Measurements from ENCODE around the gene NAT16.

The NAT16 gene

DNA sequence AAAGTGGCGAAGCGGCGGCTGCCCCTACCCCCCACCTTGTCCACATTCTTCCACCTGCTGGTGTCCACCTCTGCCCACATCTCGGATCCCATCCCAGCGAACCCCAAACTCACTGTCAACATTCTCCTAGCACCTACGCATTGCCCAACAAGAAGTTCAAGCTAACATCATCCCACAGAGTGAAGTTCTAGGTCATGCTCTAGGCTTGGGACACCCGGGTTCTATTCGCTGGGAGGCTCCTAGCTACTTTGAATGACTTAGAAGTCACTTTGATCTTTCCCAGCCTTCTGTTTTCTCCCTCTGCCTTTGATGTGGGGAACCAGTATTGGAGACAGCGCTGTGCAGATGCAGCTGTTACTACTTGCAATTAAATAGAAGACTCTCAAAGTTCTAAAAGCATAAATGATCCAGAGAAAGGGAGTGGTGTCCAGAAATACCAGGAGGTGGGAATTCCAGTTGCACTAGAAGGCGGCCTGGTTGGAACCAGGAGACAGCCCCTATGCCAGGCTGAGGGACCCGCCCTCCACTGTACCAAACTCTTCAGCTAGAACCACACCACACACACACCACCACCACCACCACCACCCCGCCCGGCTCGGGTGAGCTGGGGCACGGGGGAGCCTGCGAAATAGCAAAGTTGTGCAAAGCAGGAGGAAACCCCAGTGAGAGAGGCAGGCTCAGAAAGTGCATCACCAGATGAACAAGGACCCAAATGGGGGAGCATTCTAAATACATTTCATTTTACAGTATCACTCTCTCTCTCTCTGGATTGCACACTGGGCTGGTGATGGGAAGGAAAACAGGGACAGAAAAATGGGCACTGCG lies 9.3 kb downstream of the NAT16 start:
- peak; percentile 25 for DNase-seq

DNA sequence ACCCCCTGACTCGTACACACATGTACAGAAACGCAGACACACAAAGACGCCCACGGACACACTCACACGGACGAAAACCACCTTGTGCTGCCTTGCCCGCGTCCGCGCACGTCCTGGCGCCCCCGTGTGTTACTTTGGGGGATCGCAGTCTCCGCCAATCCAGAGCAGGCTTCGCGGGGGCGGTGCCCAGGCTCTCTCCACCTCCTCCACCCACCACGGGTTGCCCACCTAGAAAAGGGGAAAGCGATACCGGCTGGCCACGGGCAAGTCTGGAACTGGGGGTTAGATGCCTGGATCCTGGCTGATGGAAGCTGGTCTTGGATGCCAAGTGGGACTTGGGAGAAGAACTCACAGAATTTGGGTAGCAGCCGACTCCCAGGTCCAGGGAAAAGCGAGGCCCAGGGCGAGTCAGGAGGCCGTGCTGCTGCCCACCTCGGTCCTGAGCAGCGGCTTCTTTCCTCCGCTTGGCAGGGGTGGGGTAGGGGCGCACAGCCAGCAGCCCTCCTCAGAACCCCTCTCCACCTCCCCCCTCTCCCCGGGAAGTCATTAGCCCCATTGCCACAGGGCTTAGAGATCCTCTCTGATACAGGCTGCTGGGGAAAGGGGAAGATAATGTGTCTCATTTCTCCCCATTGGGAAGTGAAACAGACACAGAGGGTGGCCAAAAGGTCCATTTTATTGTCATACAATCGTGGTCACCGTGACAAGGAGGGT lies 10.1 kb downstream of the NAT16 start:
- DNase-seq, result peak; percentile 80

DNA sequence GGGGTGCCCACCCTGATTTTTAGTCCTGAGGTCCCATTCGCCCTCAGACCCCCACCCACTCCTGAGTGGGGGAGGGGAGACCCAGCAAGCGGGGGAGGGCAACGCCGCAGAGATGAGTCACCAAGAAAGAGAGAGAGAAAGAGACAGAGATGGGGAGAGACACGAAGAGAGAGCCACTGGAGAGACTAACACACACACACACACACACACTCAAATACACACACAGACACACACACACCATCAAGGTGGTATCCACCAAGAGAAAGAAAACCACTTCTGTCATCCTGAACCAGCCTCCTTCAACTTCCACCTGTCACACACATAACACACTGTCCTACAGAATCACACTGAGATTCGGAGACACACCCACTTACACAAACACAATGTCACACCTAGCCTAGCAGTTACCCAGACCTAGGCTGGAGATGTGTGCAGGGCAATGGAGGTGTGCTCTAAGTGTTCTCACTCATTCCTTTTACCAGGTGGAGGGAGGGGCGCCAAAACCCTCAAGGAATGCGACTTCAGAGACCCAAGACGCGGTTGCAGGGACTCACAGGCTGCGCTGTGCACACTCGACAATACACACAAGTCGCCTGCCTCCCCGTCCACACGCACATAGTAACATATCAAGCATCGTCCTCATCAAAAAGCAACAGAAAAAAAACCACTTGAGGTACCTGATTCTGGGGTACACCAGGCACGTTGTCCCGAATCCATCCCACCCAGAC lies 10.8 kb downstream of the NAT16 start:
- peak; percentile 2 for DNase-seq

DNA sequence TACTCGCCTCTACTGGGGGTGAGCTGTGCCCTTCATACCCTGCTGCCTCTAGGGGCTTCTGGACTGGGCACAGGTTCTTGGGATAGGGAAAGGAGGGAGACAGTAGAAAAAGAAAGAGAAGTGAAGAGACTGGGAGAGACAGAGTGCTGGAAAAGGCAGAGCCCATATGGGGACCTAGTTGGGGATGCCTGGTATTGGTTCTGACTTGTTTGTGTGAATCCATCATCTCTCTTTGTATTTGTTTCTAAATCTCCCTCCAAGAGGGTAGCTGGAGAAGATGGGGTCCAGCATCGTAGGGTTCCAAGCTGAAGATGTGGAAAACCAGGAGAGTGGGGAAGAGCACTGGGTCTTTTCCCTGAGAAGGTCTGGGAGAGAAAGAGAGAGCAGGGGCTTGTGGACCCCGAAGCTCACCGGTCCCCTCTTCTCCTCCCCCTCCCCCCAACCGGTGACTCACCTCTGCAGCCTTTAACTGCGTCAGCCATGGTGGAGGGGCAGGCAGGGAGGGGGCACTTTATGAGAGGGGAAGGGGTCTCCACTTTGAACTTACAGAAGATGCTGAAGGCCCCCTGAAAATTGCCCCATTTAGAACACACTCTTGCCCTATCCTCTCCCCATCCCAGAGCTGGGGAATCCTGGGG lies 11.6 kb downstream of the NAT16 start:
- peak; percentile 2 for DNase-seq

DNA sequence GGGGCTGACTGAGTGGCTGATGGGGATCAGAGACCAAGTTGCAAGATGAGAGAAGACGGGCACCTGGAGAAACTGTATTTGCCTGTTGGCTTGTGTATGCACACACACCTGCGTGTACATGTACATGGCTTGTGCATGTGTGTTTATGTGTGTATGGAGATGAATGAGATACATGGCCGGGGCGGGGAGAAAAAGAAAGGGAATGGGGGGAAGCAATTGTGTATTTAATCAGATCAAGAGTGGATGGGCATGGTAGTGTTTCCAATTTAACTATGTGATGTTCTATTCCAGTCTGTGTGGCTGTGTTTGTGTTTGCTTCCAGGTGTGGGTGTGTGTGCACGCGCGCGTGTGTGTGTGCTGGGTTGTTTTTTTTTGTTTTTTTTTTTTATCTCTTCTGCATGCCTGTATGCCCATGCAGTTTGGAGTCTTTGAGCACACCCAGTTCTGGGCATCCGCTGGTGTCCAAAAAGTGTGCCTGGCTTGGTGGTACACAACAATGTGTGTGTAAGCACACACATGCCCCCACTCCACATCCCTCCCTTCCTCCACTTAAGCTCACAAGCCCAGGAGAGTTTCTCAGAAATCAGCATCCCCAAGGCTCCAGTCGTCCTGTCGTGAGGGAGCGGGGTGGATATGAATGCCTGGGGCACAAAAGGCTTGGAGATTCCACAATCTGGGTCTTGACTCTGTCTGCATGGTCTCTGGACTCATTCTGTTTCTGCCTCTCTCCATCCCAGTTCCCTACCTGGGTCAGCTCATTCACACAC lies 12.3 kb downstream of the NAT16 start:
- peak; percentile 5 for DNase-seq

DNA sequence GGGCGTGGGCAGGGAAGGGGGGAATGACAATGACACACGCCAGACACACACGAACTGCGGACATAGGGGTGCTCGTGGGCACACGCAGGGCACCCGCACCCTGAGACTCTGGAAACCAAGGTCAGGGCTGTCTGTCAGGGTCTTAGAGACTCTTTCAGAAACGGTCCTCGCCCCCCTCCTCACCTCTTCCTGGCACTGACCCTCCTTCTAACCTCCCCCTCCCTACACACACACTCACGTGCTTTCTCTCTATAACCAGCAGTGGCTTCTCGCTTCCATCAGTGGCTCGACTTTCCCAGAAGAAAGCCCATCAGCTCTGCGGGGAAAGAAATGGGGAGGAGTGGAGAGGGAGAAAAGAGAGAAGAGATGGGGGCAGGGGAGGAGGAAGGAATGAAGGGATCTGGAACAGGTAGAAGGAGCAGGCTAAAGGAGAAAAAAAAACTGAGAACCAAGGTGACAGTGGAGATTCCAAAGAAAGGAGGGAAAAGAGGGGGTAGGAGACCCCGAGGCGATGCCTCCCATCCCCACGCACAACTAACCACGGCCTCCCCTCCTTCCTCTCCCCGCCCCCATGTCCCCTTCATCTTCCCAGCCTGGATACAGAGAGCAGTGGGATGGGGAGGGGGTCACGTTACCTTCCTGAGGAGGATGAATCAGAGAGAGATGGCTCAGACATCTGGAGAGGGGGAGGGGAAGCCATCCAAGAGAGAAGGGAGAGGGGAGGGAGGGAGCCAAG lies 13.0 kb downstream of the NAT16 start:
- DNase-seq, result peak; percentile 4

DNA sequence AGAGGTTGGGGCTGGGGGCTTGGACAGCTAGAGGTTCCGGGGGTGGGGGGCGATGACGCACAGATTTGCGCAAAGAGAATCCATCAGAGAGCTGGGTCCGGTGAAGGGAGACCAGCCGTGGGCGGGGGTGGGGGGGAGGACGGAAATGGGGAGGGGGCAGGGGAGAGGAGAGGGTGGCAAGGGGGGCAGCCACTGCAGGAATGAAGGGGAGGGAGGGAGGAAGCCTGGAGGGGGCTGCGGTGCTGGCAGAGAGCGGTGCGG lies 13.5 kb downstream of the NAT16 start:
- DNase-seq, result no peak

DNA sequence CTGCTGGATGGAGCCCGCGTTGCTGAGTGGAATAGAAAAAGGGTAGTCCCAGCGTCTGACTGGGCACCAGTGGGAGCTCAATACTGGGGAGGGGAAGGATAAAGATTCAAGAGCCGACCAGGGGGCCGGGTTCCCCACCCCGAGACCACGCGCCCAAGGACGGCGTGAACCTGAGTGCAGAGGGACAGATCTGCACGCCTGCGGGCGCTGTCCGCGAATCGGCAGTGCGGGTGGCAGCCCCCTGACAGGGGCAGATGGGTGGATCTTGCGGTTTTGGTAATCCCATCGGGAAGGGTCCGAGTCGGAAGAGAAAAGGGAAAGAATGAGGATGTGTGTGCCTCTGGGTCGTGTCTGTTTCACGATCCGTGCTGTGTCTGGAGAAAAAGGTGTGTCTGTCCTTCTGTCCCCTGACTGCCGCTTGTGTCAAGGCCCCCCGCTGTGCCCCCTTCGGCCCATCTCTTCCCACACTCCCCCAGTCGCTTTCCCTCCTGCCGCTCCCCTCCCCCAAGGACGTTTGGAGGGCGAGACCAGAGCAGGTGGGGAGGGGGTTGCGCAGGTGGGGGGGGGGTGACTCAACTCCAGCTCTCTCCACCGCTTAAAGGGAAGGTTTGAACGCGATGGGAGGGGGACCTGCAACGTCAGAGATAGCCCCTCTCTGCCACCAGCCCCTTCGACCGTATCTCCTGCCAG lies 14.0 kb downstream of the NAT16 start:
- DNase-seq, result no peak

DNA sequence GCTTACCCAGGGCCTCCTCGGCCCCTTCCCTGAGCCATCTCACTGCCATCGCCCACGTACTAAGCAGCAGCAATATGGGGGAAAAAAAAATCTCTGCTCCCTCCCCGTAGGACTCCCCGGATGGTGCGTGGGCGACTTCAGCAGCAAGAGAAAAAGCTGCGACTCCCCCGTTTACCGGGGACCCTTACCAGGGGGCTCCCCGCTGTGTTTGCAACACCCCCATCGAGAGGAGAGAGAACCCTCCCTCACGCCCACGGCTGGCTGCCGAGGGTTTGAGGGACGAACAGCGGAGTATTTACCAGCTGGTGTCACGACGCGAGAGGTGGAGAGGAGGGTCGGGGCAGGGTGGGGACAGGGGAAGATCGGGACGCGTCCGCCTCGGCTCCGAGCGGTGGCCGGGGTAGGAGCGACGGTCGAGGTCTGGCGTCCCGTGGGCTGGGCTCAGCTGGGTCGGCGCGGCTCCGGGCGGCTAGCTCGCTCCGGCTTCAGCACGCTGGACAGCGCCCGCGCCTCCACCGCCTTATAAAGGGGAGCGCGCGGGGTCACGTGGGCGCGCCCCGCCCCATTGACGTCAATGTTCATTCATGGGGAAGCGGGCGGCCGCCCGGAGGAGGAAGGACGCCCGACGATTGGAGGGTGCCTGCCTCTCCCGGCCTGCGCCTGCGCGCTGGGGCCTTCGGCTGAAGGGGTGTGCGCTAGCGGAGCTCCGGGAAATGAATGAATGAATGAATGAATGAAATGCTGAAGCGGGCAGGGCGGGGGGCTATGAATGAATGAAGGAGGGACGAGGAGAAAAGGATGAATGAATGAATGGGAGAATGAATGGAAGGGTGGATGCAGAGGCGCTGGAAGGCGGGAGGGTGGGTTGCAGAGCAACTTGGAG lies 14.8 kb downstream of the NAT16 start, which contains the start of gene VGF:
Gene VGF (minus strand): TSS at position 495 of the 883 bp plus-strand sequence. CDS start 726 bp downstream, outside the sequence.
- DNase-seq, result peak; percentile 99

DNA sequence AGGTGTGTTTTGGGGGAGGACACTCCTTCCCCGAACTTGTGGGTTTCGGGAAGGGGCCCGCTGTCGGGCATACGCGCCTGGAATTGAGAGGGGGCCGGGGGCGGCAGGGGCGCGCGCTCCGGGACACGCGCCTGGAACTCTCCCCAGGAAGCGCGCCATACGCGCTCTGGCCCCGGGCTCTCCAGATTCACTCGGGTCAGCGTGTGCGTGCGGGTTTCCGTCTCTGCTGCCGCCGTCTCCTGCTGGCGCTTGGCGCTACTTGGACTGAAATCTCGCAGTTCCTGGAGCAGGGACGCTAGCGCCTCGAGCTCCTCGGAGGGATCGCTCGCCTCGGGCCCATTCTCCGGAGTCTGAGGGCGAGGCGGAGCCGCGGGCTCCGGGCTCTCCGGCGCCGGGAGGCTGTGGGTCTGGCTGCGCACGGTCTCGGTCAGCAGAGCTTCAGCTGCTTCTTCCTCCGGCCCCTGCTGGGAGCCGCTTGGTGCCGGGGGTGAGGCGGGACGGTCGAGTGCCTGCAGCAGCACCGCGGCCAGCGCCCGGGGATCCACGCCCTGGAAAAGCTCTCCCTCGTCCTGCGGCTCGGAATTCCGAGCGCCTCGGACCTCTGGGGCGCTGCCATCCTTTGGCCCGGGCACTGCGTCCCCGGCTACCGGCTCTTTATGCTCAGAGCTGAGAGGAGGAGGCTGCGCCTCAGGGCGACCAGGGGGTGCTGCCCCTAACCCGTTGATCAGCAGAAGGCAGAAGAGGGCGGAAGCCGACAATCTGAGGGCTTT lies 15.8 kb downstream of the NAT16 start:
- peak; percentile 8 for DNase-seq

DNA sequence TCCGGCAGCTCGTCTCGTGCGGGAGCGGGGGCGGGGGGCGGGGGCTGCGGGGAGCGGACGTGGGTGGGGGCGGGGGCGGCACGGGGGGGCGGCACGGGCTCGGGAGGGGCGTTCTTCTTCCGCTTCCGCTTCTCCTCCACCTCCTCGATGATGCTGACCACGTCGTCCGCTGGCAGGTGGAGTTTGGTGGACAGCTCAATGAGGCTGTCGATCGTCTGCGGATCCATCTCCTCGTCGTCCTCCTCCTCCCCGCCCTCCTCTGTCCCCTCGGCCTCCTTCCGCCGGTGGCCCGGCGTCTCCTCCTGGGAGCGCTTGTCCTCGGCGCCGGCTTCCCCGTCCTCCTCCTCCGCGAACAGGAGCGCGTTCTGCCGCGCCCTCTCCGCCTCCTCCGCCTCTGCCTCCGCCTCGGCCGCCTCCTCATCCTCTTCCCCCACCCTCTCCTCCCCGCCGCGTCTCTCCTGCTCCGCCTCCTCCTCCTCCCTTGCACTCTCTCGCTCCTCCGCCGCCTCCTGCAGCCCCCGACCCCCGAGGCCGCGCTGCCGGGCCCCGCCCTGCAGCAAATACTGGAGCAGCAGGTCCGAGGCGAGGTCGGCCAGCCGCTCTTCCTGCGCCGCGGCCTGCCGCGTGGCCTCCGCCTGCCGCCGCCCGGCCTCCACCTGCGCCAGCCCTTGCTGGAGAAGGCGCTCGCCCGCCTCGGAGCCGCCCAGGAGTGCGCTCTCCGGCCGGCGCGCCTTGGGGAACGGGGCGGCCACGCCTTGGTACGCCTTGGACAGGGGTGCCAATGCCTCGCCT lies 16.6 kb downstream of the NAT16 start:
- peak; percentile 59 for DNase-seq

DNA sequence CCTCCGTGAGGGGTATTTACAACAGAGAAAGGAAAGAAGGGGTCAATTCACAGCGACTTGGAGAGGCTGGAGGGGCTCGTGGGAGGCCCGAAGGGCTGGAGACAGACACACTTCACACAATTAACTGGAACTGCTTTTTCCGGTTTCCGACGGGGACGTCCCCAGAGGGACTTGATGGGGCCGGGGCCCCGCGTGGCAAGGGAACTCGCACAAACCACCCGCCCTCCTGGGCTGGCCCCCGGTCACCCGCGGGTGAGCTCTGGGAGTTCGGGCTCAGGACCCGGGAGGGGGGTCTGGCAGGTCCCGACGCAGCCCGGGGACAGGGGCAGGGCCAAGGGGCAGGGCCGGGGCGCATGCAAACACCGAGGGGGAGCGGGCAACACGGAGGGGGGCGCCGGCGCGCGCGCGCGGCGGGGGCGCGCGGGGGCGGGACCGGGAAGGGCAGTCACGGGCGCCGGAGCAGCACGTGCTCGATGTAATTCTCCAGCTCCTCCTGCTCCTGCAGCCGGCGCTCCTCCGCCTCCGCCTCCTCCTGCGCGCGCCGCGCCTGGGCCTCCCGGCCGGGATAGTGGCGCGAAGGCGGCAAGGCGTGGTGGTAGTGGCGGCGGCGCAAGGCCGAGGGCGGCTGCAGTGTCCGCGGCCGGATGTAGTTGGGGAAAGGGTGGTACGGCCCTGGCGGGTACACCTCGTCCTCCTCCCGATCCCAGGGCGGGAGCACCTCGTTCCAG lies 17.4 kb downstream of the NAT16 start:
- DNase-seq, result peak; percentile 65

DNA sequence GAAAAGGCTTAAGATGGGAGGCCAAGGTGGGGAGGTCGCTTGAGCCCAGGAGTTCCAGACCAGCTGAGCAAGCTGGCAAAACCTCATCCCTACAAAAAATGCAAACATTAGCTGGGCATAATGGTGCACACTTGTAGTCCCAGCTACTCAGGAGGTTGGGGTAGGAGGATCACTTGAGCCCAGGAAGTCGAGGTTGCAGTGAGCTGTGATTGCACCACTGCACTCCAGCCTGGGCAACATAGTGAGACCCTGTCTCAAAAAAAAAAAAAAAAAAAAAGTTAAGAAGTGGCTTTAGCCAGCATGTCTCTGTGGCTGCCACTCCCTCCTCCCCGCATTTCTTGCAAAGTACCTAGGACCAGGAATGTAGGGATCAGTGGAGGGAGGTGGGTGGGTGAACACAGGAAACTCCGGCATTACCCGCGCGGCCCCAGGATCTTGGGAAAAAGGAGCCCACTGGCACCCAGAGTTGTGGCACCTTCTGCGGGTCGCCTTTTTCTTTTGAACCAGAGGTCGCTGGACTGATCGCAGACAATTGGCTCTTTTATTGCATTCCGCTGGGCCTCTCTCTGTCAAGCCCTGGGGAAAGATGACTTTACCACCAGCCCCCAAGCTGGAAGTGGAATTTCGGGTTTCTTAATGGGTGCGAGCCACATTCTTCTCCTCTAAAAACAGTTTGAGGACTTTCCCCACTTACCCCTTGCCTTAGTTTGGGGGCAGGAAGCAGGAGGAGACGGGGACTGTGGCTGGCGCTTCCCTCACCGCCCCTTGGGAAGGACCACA lies 18.2 kb downstream of the NAT16 start:
- DNase-seq, result no peak

DNA sequence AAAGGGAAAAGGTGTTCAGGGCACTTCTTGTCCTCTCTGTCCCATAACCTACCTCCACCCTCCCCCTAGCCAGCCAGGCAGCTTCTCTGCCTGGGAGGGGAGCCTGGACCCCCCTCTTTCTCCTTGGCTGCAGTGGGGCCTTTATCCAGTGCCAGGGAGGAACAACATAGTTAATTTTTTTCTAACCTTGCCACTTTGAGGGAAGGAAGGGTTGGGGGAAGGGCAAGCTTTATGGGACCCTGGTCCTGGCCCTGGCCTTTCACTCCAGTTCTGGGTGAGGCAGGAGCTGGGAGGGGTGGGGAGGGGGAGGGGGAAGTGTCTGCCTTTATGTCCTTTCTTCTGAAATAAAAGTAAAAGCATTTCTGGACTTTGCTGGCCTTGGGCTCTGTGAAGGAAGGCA lies 19.2 kb downstream of the NAT16 start:
- no peak for DNase-seq

DNA sequence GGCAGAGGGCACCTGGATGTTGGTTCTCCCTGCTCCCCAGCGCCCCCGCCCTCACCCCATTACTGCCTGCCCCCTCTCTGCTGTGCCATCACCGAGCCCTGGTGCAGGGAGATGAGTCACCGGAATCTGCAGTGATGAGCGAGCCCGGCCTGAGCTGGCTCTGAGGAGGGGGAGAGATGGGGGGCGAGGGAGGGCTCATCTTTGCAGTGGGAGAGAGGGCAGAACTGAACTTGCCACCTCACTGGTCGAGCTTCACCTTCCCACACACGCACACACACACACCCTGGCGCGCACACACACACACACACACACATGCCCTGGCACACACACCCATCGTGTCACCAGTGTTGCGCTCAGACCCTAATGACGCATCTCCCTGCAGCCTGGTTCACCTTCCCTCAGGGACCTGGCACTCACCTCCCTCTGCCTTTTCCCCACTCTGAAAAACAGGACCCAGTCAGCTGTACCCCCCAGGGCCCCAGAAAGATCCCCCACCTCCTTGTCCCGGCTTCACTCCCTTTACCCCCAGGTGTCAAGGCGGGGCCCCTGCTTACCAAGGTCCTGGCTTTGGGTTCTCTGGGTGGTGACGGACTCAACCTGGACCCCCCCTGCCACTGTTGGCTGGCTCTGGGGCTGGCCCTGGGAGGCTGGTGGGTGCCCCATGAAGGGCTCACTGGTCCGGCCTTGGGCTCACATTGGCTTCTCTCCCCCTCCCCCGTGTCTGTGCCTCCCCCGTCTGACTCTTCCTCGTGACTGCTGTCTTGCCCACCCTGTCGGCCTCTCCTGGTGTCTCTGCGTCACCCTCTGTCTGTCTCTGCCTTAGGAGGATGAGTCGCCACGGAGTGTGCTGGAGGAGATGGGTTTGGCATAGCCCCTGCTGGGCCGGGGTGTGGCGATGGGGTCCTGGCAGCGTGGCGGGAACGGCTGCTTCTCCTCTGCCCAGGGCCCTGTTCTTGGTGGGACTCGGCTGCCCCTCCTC lies 20.1 kb downstream of the NAT16 start:
- DNase-seq, result no peak

All from RPMI8226 (cell line).